Progenitor cell of endocrine pancreas (in vitro differentiated cells): ENCODE data around the gene FAM163B. TPM values are rescaled to one million over a fixed set of nuclear protein-coding genes. Genes with fewer than 3 reads are reported as not detected.
"Not testable (repeated sequence)": the region's sequence is repeated elsewhere in the genome, so short reads cannot be mapped to it uniquely, and the experiment has no call there.

Experiments
- DNase-seq: peaks from one replicate; pipeline ENCODE4 v3.0.0; 2021; ENCODE audit warnings: low spot score; ENCODE audit not compliant: unreplicated experiment
- H3K27ac Mint-ChIP-seq: 2 replicates; pipeline ENCODE4 v1.8.0; 2021; ENCODE audit warnings: mild to moderate bottlenecking, moderate library complexity, mixed read lengths
- H3K27me3 Mint-ChIP-seq: 2 replicates; pipeline ENCODE4 v1.8.0; 2021; ENCODE audit warnings: mixed read lengths
- H3K36me3 Mint-ChIP-seq: 2 replicates; pipeline ENCODE4 v1.8.0; 2022; ENCODE audit warnings: mixed read lengths; ENCODE audit not compliant: insufficient read depth
- H3K4me1 Mint-ChIP-seq: 2 replicates; pipeline ENCODE4 v1.8.0; 2021; ENCODE audit warnings: low read depth, mixed read lengths
- H3K4me3 Mint-ChIP-seq: 2 replicates; pipeline ENCODE4 v1.8.0; 2021; ENCODE audit warnings: low read depth, mild to moderate bottlenecking, moderate library complexity, mixed read lengths
- H3K9me3 Mint-ChIP-seq: 2 replicates; pipeline ENCODE4 v1.8.0; 2021; ENCODE audit warnings: low read depth, mixed read lengths
- total RNA-seq: library from RNA; stranded (reverse); gene quantifications from 2 replicates; pipeline ENCODE4 v1.2.1, GENCODE V29; 2021
- TF ChIP-seq, protein P1 (sequence below): fragments of 200-600 bp; sonication (generic); IDR thresholded peaks from one replicate; pipeline ENCODE4 v1.5.0; 2021; ENCODE audit warnings: antibody characterized with exemption, mild to moderate bottlenecking; ENCODE audit not compliant: unreplicated experiment

The FAM163B gene
- total RNA-seq, 1 donor from 2014 or later, result not detected

GRCh38 chr9:133629221-133630110, 20.3 kb upstream of the FAM163B start:
- Mint-ChIP-seq H3K27me3 (peaks cover 25% of the 10 kb centered on the region), H3K36me3 (no peaks in the 10 kb centered on the region), H3K9me3 (peaks cover 10% of the 10 kb centered on the region), H3K4me3 (no peak overlapping the region), H3K4me1 (no peaks in the 10 kb centered on the region), H3K27ac (no peak overlapping the region)
- DNase-seq, result no peak
- TF ChIP-seq, protein P1, sequence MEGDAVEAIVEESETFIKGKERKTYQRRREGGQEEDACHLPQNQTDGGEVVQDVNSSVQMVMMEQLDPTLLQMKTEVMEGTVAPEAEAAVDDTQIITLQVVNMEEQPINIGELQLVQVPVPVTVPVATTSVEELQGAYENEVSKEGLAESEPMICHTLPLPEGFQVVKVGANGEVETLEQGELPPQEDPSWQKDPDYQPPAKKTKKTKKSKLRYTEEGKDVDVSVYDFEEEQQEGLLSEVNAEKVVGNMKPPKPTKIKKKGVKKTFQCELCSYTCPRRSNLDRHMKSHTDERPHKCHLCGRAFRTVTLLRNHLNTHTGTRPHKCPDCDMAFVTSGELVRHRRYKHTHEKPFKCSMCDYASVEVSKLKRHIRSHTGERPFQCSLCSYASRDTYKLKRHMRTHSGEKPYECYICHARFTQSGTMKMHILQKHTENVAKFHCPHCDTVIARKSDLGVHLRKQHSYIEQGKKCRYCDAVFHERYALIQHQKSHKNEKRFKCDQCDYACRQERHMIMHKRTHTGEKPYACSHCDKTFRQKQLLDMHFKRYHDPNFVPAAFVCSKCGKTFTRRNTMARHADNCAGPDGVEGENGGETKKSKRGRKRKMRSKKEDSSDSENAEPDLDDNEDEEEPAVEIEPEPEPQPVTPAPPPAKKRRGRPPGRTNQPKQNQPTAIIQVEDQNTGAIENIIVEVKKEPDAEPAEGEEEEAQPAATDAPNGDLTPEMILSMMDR, result no peak

GRCh38 chr9:133628766-133629165, 19.6 kb upstream of the FAM163B start:
- no peak for DNase-seq
- Mint-ChIP-seq H3K36me3 (no peaks in the 10 kb centered on the region), H3K4me3 (no peak overlapping the region), H3K9me3 (peaks cover 10% of the 10 kb centered on the region), H3K27me3 (peaks cover 25% of the 10 kb centered on the region), H3K4me1 (no peaks in the 10 kb centered on the region), H3K27ac (no peak overlapping the region)
- TF ChIP-seq, protein P1, result no peak

- no peak for DNase-seq
- H3K9me3 Mint-ChIP-seq, result peaks cover 10% of the 10 kb centered on the region
- no peaks in the 10 kb centered on the region for H3K4me1 Mint-ChIP-seq
- H3K4me3 Mint-ChIP-seq, result no peak overlapping the region
- peaks cover 28% of the 10 kb centered on the region for H3K27me3 Mint-ChIP-seq
- no peaks in the 10 kb centered on the region for H3K36me3 Mint-ChIP-seq
- H3K27ac Mint-ChIP-seq, result no peak overlapping the region
- TF ChIP-seq, protein P1, result no peak
Measured at GRCh38 chr9:133627341-133627740, 18.2 kb upstream of the FAM163B start.

- not testable (repeated sequence) for H3K36me3 Mint-ChIP-seq, H3K9me3 Mint-ChIP-seq, H3K4me1 Mint-ChIP-seq, H3K4me3 Mint-ChIP-seq, H3K27ac Mint-ChIP-seq, DNase-seq
- peaks cover 38% of the 10 kb centered on the region for H3K27me3 Mint-ChIP-seq
Measured at GRCh38 chr9:133626008-133626407, 16.8 kb upstream of the FAM163B start.

DNA sequence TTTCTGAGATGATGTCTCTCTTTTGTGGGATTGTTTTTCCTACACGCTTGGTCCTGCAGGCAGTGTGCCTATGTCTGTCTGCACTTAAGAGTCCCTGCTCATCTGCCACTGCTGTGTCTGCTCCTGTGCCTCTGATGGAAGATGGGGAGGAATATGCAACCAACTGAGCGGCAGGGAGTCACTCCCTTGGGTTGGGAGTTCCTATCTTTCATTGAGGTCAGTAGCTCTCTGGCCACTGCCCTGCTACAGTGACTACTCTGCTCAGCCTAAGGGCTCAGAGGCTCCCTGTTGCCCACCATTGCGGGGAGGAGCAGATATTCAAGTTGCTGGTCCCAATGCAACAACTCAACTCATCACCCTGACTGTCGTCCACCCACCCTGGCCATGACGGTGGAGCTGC, 13.4 kb upstream of the FAM163B start:
- DNase-seq, result no peak
- H3K27me3 Mint-ChIP-seq, result peaks cover 62% of the 10 kb centered on the region
- H3K27ac Mint-ChIP-seq, result no peak overlapping the region
- no peaks in the 10 kb centered on the region for H3K36me3 Mint-ChIP-seq
- TF ChIP-seq, protein P1, result no peak
- H3K4me1 Mint-ChIP-seq, result no peaks in the 10 kb centered on the region
- H3K4me3 Mint-ChIP-seq, result no peak overlapping the region
- peaks cover 10% of the 10 kb centered on the region for H3K9me3 Mint-ChIP-seq

- Mint-ChIP-seq H3K4me3 (no peak overlapping the region), H3K36me3 (no peaks in the 10 kb centered on the region), H3K9me3 (peaks cover 10% of the 10 kb centered on the region), H3K4me1 (no peaks in the 10 kb centered on the region), H3K27ac (no peak overlapping the region), H3K27me3 (peaks cover 61% of the 10 kb centered on the region)
- DNase-seq, result no peak
- TF ChIP-seq, protein P1, result no peak
Measured at GRCh38 chr9:133621725-133622267, 12.6 kb upstream of the FAM163B start.
